Activated CD8-positive, alpha-beta T cell treated with anti-CD3 and anti-CD28 coated beads for 36 hours (primary cell): ENCODE measurements around the gene CCNI. TPM values are rescaled to one million over a fixed set of nuclear protein-coding genes. Genes with fewer than 3 reads are reported as not detected.

Source experiments
- ATAC-seq: fragments of 200-7000 bp; cut with Tn5 transposase; one replicate; pipeline ENCODE4 v1.10.0; 2021; ENCODE audit warnings: mild to moderate bottlenecking, moderate library complexity
- CTCF ChIA-PET: fragments of 350-600 bp; sonication (Branson Sonifier 250); formaldehyde crosslinking; loops from one replicate; lab custom pipeline; 2021; ENCODE audit warnings: antibody characterized with exemption; lab: Charles Lee
- POLR2A ChIA-PET: fragments of 350-600 bp; sonication (Branson Sonifier 250); formaldehyde crosslinking; loops from one replicate; lab custom pipeline; 2021; ENCODE audit warnings: antibody characterized with exemption; lab: Charles Lee
- DNase-seq: peaks from one replicate; pipeline ENCODE4 v3.0.0-alpha.2; 2020
- H3K27ac Mint-ChIP-seq: one replicate; pipeline ENCODE4 v1.8.0; 2021; ENCODE audit warnings: mild to moderate bottlenecking, mixed read lengths
- H3K27me3 Mint-ChIP-seq: one replicate; pipeline ENCODE4 v1.8.0; 2021; ENCODE audit warnings: mixed read lengths
- H3K36me3 Mint-ChIP-seq: one replicate; pipeline ENCODE4 v1.8.0; 2021; ENCODE audit warnings: low read depth, mixed read lengths
- H3K4me1 Mint-ChIP-seq: one replicate; pipeline ENCODE4 v1.8.0; 2021; ENCODE audit warnings: low read depth, mixed read lengths
- H3K4me3 Mint-ChIP-seq: one replicate; pipeline ENCODE4 v1.8.0; 2021; ENCODE audit warnings: mild to moderate bottlenecking, moderate library complexity, mixed read lengths
- H3K9me3 Mint-ChIP-seq: one replicate; pipeline ENCODE4 v1.8.0; 2021; ENCODE audit warnings: mixed read lengths
- CTCF ChIP-seq: fragments of 200-600 bp; IDR thresholded peaks from one replicate; pipeline ENCODE4 v1.8.0; 2022; ENCODE audit warnings: antibody characterized with exemption, mild to moderate bottlenecking
- intact Hi-C: fragments of 100-400 bp; cut with micrococcal nuclease; formaldehyde crosslinking; loops from one replicate; pipeline ENCODE4 v1.10.0; 2022
- total RNA-seq, 2 experiments: library from RNA; stranded (reverse); gene quantifications; one replicate each; pipeline ENCODE4 v1.2.3, GENCODE V29; 2021

Gene CCNI
- total RNA-seq, 2 experiments from 2014 or later: 257 to 272 TPM

- H3K4me1 Mint-ChIP-seq: peaks cover 11% of the 10 kb centered on the region
These were observed 19.5 kb upstream of the CCNI start for GRCh38 chr4:77095101-77095821.

GRCh38 chr4:77094496-77094895, 18.7 kb upstream of the CCNI start:
- intact Hi-C loops: no loop called here
- ChIA-PET CTCF (interaction anchor here (0.7 to 7.7 kb wide), 32 partner anchors 10 to 584 kb away, joined by 3 to 183 read pairs (median 8); partner anchors contain the start of gene CCNG2), POLR2A (no interaction called here)
- H3K36me3 Mint-ChIP-seq: no peaks in the 10 kb centered on the region
- no peak overlapping the region for H3K27ac Mint-ChIP-seq
- no peak for TF ChIP-seq CTCF
- H3K4me3 Mint-ChIP-seq: no peak overlapping the region
- no peaks in the 10 kb centered on the region for H3K9me3 Mint-ChIP-seq
- ATAC-seq (no peak), DNase-seq (no peak)
- H3K4me1 Mint-ChIP-seq: peaks cover 9% of the 10 kb centered on the region
- H3K27me3 Mint-ChIP-seq: no peaks in the 10 kb centered on the region

More at GRCh38 chr4:77095101-77095821, 19.5 kb upstream of the CCNI start:
- ATAC-seq (peak; percentile 100), DNase-seq (peak; percentile 89)
- Mint-ChIP-seq H3K4me3 (no peak overlapping the region), H3K27me3 (no peaks in the 10 kb centered on the region), H3K36me3 (no peaks in the 10 kb centered on the region), H3K9me3 (no peaks in the 10 kb centered on the region), H3K27ac (no peak overlapping the region)
- ChIA-PET CTCF (interaction anchor here (0.6 to 7.7 kb wide), 55 partner anchors 9 to 661 kb away, joined by 3 to 183 read pairs (median 5); partner anchors contain the start of gene CCNG2), POLR2A (interaction anchor here (0.8 kb wide), 1 partner anchor 105 kb away, joined by 3 read pairs; no protein-coding TSS in a partner anchor)
- peak; percentile 85 for TF ChIP-seq CTCF
- intact Hi-C loops: loop anchor here (1.0 kb wide), 1 partner anchor 108 kb away; no protein-coding TSS in a partner anchor

GRCh38 chr4:77093401-77093800, 17.6 kb upstream of the CCNI start:
- ChIA-PET POLR2A (interaction anchor here (0.6 to 1.2 kb wide), 3 partner anchors 11 to 109 kb away, joined by 3 to 7 read pairs (median 3); no protein-coding TSS in a partner anchor), CTCF (interaction anchor here (0.9 to 7.7 kb wide), 8 partner anchors 11 to 252 kb away, joined by 3 to 183 read pairs (median 3); no protein-coding TSS in a partner anchor)
- TF ChIP-seq CTCF: no peak
- no peak overlapping the region for H3K4me3 Mint-ChIP-seq
- H3K9me3 Mint-ChIP-seq: no peaks in the 10 kb centered on the region
- ATAC-seq (no peak), DNase-seq (no peak)
- H3K27ac Mint-ChIP-seq: no peak overlapping the region
- intact Hi-C loops: no loop called here
- peaks cover 9% of the 10 kb centered on the region for H3K4me1 Mint-ChIP-seq
- no peaks in the 10 kb centered on the region for H3K27me3 Mint-ChIP-seq
- H3K36me3 Mint-ChIP-seq: no peaks in the 10 kb centered on the region

GRCh38 chr4:77092975-77093374, 17.2 kb upstream of the CCNI start:
- Mint-ChIP-seq H3K27ac (no peak overlapping the region), H3K36me3 (no peaks in the 10 kb centered on the region), H3K4me3 (no peak overlapping the region), H3K9me3 (no peaks in the 10 kb centered on the region), H3K4me1 (peaks cover 9% of the 10 kb centered on the region), H3K27me3 (no peaks in the 10 kb centered on the region)
- CTCF ChIA-PET: interaction anchor here (0.9 to 7.7 kb wide), 8 partner anchors 11 to 252 kb away, joined by 3 to 183 read pairs (median 3); no protein-coding TSS in a partner anchor
- POLR2A ChIA-PET: interaction anchor here (1.0 to 1.2 kb wide), 2 partner anchors 10 to 23 kb away, joined by 3 to 7 read pairs; no protein-coding TSS in a partner anchor
- no peak for TF ChIP-seq CTCF
- intact Hi-C loops: no loop called here
- no peak for ATAC-seq
- no peak for DNase-seq
